GM21447 (cell line): ENCODE results near the gene GRM6.

Experiments used
- ATAC-seq: cut with Tn5 transposase; IDR thresholded peaks from one replicate; pipeline ENCODE4 v1.9.1; 2021; ENCODE audit not compliant: unreplicated experiment

The GRM6 gene

DNA sequence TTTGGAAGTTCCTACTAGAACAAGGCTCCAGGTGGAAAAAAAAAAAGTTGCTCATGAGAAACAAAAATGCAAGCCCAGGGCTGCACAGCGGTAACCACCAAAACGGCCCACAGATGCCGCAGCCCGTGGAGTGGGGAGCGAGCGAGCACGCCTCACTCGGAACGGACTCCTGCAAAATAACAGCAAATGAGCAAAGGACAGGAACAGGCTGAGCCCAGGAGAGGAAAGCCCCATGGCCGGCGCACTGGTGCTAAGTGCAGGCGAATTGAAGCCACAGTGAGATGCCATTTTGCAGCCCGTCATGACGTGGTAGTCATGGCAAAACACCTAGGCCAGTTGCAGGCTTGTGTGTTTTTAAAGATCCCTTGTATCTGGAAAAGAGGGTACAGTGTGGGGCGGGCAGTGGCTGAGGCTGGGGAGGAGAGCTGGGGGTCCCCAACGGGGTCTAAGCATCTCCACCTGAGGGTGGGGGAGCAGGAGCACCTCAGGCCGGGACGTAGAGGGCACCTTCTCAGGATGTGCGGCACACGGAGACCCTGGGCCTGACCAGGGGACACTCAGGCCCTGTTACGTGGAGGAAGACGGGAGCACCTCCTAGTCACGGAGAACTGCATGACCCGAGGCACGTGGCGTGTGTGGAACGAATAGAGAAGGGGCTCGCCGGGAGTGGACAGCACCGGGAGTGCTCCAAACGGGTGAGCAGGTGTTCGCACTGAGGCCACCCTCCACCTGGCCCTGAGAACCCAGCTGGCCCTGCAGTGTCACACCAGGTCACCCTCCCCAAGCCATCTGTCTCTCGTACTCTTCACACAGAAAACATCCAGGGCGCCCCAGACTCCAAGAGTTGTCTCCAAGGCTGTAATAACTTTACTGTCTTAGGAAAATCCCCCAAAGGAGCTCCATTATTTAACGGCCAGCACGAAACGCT lies 10.7 kb downstream of the GRM6 start:
- ATAC-seq: no peak

- no peak for ATAC-seq
Measured at GRCh38 chr5:178983728-178984127, 11.4 kb downstream of the GRM6 start.

DNA sequence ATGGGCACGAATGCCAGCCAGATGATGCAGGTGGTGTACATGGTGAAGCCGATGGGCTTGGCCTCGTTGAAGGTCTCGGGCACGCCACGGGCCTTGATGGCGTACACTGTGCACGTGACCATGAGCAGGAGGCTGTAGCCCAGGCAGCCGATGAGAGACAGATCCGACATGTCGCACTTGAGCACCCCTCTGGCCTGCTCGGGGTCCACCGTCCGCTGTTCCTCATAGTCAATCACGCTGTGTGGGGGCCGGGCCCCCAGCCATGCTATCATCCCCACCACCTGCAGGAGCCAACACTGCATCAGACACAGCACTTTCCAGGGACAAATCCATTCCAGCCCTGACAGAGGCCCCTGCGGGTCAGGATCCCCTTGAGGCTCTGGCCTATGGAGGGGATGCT lies 12.2 kb downstream of the GRM6 start:
- ATAC-seq: no peak

DNA sequence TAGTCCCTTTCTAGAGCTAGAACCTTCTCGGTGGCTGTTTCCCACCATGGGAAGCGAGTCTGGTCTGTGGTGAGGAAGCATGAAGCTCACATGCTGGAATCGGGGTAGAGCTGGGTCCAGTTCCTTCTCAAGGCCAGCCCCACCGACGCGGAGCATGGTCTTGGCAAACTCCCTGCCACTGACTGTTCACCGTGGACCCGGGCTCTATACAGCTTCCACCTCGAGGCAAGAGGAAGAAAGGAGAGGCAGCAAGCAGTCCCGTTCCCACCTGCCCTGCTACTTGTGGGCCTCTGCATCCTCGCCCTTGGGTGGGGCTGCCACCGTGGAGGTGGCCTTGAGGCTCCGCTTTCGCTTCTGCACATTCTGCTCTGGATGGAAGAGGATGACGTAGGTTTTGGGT lies 13.7 kb downstream of the GRM6 start:
- ATAC-seq: no peak

- ATAC-seq: no peak
Measured at GRCh38 chr5:178965465-178966055, 29.6 kb downstream of the GRM6 start.

DNA sequence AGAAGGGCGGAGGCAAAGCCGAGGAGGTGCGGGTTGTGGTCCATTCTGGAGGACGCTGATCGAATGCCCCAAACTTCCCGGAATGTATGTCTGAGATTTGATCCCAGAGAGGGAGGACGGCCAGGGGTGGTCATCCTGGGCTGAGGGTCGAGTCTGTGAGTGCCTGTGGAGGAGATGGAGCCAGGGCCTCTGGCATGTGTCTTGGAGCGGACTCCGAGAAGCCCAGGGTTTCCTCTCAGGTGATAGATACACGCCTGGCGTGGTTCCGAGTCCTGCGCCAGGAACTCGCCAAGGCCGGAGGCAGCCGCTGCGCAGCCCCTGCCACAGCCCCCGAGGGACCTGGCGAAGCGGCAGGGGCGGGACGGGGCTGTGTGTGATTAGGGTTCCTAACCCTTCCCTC lies 53.8 kb downstream of the GRM6 start:
- no peak for ATAC-seq

GRCh38 chr5:178940569-178941360 lies 54.4 kb downstream of the GRM6 start, which contains the start of gene ZNF454:
Gene ZNF454, plus strand, starts transcription at chr5:178941198. Its CDS starts 1,594 bp downstream, at chr5:178942792.
- no peak for ATAC-seq

GRCh38 chr5:178931846-178932760 lies 63.0 kb downstream of the GRM6 start:
- ATAC-seq: no peak
